ENCODE measurements around the gene C4BPA. TPM values are rescaled to one million over a fixed set of nuclear protein-coding genes. Genes with fewer than 3 reads are reported as not detected.

Gene C4BPA
- total and polyA plus RNA-seq, 10 donors: 0.03 to 1.9 (median 0.45) TPM

GRCh38 chr1:207130252-207131036 is 26.4 kb downstream of the C4BPA start:
- H3K9me3 ChIP-seq: peaks cover 7 to 61% (median 50%) of the 10 kb centered on the region in 8 donors
- no peak for DNase-seq
- intact Hi-C loops (cut with DNase I; ENCODE audit: low total_unique reads): no loop called here
- peaks cover 0 to 13% (median 0%) of the 10 kb centered on the region in 6 donors for H3K4me1 ChIP-seq
- no peaks in the 10 kb centered on the region for H3K36me3 ChIP-seq
- no peak overlapping the region for H3K27ac ChIP-seq
- WGBS, 5 donors: 61 to 87% (median 76%) methylated on average over 1 of the region's 1 CpG
- TF ChIP-seq POLR2A (IDR thresholded peaks at IDR 0.05) (no peak), CTCF (IDR thresholded peaks at IDR 0.05 in 8 of 11, conservative IDR thresholded peaks at IDR 0.05 in 3 of 11) (no peak), POLR2AphosphoS5 (IDR thresholded peaks at IDR 0.05) (no peak)
- no peak overlapping the region for H3K4me3 ChIP-seq
- no peaks in the 10 kb centered on the region for H3K27me3 ChIP-seq (replicated peaks in 1 of 7)

- no peaks in the 10 kb centered on the region for H3K36me3 ChIP-seq
- no peaks in the 10 kb centered on the region for H3K27me3 ChIP-seq (replicated peaks in 1 of 7)
- DNase-seq: no peak
- H3K27ac ChIP-seq: no peak overlapping the region
- TF ChIP-seq POLR2A (IDR thresholded peaks at IDR 0.05): no peak
- TF ChIP-seq POLR2AphosphoS5 (IDR thresholded peaks at IDR 0.05): no peak
- no peak for TF ChIP-seq CTCF (IDR thresholded peaks at IDR 0.05 in 8 of 11, conservative IDR thresholded peaks at IDR 0.05 in 3 of 11)
- whole genome bisulfite sequencing, 5 donors: 91 to 98% (median 93%) methylated on average over 4 of the region's 4 CpGs
- H3K4me3 ChIP-seq: no peak overlapping the region
- peaks cover 0 to 13% (median 0%) of the 10 kb centered on the region in 6 donors for H3K4me1 ChIP-seq
- H3K9me3 ChIP-seq: peaks cover 7 to 57% (median 48%) of the 10 kb centered on the region in 8 donors
- intact Hi-C loops (cut with DNase I; ENCODE audit: low total_unique reads): no loop called here
Measured at GRCh38 chr1:207131163-207131562, 27.1 kb downstream of the C4BPA start.

GRCh38 chr1:207134581-207134980 is 30.5 kb downstream of the C4BPA start:
- no peak overlapping the region for H3K4me3 ChIP-seq
- 39 to 60% (median 54%) methylated on average over 1 of the region's 1 CpG for WGBS, 5 donors
- H3K4me1 ChIP-seq: peaks cover 0 to 13% (median 0%) of the 10 kb centered on the region in 6 donors
- no peaks in the 10 kb centered on the region for H3K36me3 ChIP-seq
- DNase-seq: no peak
- no peaks in the 10 kb centered on the region for H3K27me3 ChIP-seq (replicated peaks in 1 of 7)
- intact Hi-C loops (cut with DNase I; ENCODE audit: low total_unique reads): no loop called here
- H3K9me3 ChIP-seq: peaks cover 4 to 28% (median 20%) of the 10 kb centered on the region in 8 donors
- TF ChIP-seq POLR2AphosphoS5 (IDR thresholded peaks at IDR 0.05): no peak
- TF ChIP-seq CTCF (IDR thresholded peaks at IDR 0.05 in 8 of 11, conservative IDR thresholded peaks at IDR 0.05 in 3 of 11): no peak
- TF ChIP-seq POLR2A (IDR thresholded peaks at IDR 0.05): no peak
- H3K27ac ChIP-seq: peak overlapping the region in 4 of 8 donors; percentile 14 to 80 (median 63)

GRCh38 chr1:207139616-207140015 is 35.6 kb downstream of the C4BPA start:
- TF ChIP-seq CTCF (IDR thresholded peaks at IDR 0.05 in 8 of 11, conservative IDR thresholded peaks at IDR 0.05 in 3 of 11) (no peak), POLR2AphosphoS5 (IDR thresholded peaks at IDR 0.05) (no peak), POLR2A (IDR thresholded peaks at IDR 0.05) (no peak)
- H3K27me3 ChIP-seq (replicated peaks in 1 of 7): no peaks in the 10 kb centered on the region
- DNase-seq: no peak
- no peaks in the 10 kb centered on the region for H3K9me3 ChIP-seq
- WGBS, 5 donors: 92 to 100% (median 96%) methylated on average over 1 of the region's 1 CpG
- intact Hi-C loops (cut with DNase I; ENCODE audit: low total_unique reads): no loop called here
- H3K4me1 ChIP-seq: peaks cover 0 to 7% (median 0%) of the 10 kb centered on the region in 6 donors
- no peaks in the 10 kb centered on the region for H3K36me3 ChIP-seq
- H3K27ac ChIP-seq: no peak overlapping the region
- H3K4me3 ChIP-seq: no peak overlapping the region
